Pericardium fibroblast (primary cell): ENCODE measurements around the gene SEPTIN1. TPM values are rescaled to one million over a fixed set of nuclear protein-coding genes. Genes with fewer than 3 reads are reported as not detected.

ENCODE experiments used
- total RNA-seq: library from RNA; depleted of rRNA; stranded (reverse); fragments of >200 nt; gene quantifications from 2 replicates; pipeline ENCODE4 v1.2.3, GENCODE V29; 2015

SEPTIN1 gene
- total RNA-seq = 0.51 TPM in 1 of 2 replicates, not detected in the other

GRCh38 chr16:30382111-30382881 lies at the start of gene SEPTIN1:
Gene SEPTIN1 (minus strand): TSS chr16:30382561. CDS start chr16:30382542, 19 bp downstream.

GRCh38 chr16:30429678-30430427 lies 47.5 kb upstream of the SEPTIN1 start, which contains the start of gene DCTPP1:
Gene DCTPP1 (minus strand): TSS chr16:30430030. CDS start chr16:30429980, 50 bp downstream.

GRCh38 chr16:30407102-30407803 lies 24.9 kb upstream of the SEPTIN1 start, which contains the start of gene ZNF771:
Gene ZNF771 (plus strand): TSS chr16:30407606. CDS start chr16:30408054, 448 bp downstream.

GRCh38 chr16:30395155-30395991 lies 13.0 kb upstream of the SEPTIN1 start, which contains the start of gene ZNF48:
Gene ZNF48 (plus strand): TSS chr16:30395420. CDS start chr16:30395795, 375 bp downstream.

GRCh38 chr16:30374538-30374937 lies 7.8 kb downstream of the SEPTIN1 start, which contains the start of gene MYL11:
Gene MYL11 (plus strand): TSS chr16:30374802. CDS start chr16:30374858, 56 bp downstream.

GRCh38 chr16:30370456-30371247 lies 11.7 kb downstream of the SEPTIN1 start, which contains the start of gene TBC1D10B:
Gene TBC1D10B (minus strand): TSS chr16:30370494. CDS start chr16:30370183, 311 bp downstream.

GRCh38 chr16:30355144-30355953 lies 27.0 kb downstream of the SEPTIN1 start, which contains the start of gene CD2BP2:
Gene CD2BP2 (minus strand): TSS chr16:30355308. CDS start chr16:30354681, 627 bp downstream.

Other genes with a start within 250 kb of the SEPTIN1 start
- 0.43 and 4.2 TPM in 2 replicates for gene CORO1A, start 199.0 kb downstream of the SEPTIN1 start, total RNA-seq
- gene BOLA2B, start 188.9 kb downstream of the SEPTIN1 start, total RNA-seq = 28.4 and 117 TPM in 2 replicates
- gene SLX1A, start 188.7 kb downstream of the SEPTIN1 start, total RNA-seq = 24.3 and 26.1 TPM in 2 replicates
- gene SULT1A3, start 183.3 kb downstream of the SEPTIN1 start, total RNA-seq = 2.6 and 7.0 TPM in 2 replicates
- gene NPIPB13, start 134.1 kb downstream of the SEPTIN1 start, total RNA-seq = 0.26 and 1.9 TPM in 2 replicates
- 34.2 and 44.1 TPM in 2 replicates for gene CD2BP2, start 27.3 kb downstream of the SEPTIN1 start, total RNA-seq
- 33.7 and 44.6 TPM in 2 replicates for gene TBC1D10B, start 12.1 kb downstream of the SEPTIN1 start, total RNA-seq
- 48.3 TPM in 1 of 2 replicates, not detected in the other for gene MYL11, start 7.8 kb downstream of the SEPTIN1 start, total RNA-seq
- 3.7 and 3.9 TPM in 2 replicates for gene ZNF48, start 12.9 kb upstream of the SEPTIN1 start, total RNA-seq
- 31.0 and 34.2 TPM in 2 replicates for gene ZNF771, start 25.0 kb upstream of the SEPTIN1 start, total RNA-seq
- 24.3 and 31.5 TPM in 2 replicates for gene DCTPP1, start 47.5 kb upstream of the SEPTIN1 start, total RNA-seq
- gene SEPHS2, start 63.3 kb upstream of the SEPTIN1 start, total RNA-seq = 26.9 and 29.8 TPM in 2 replicates
- not detected in 2 replicates for gene ITGAL, start 90.2 kb upstream of the SEPTIN1 start, total RNA-seq
- 30.6 and 33.6 TPM in 2 replicates for gene ZNF768, start 144.0 kb upstream of the SEPTIN1 start, total RNA-seq
- 9.9 and 11.9 TPM in 2 replicates for gene ZNF747, start 152.3 kb upstream of the SEPTIN1 start, total RNA-seq
- gene ZNF764, start 175.8 kb upstream of the SEPTIN1 start, total RNA-seq = 9.0 and 9.4 TPM in 2 replicates
- 9.9 and 11.5 TPM in 2 replicates for gene ZNF688, start 189.2 kb upstream of the SEPTIN1 start, total RNA-seq
- 4.8 and 6.6 TPM in 2 replicates for gene ZNF785, start 203.1 kb upstream of the SEPTIN1 start, total RNA-seq
- gene ZNF689, start 227.8 kb upstream of the SEPTIN1 start, total RNA-seq = 5.6 and 7.4 TPM in 2 replicates